H1 (cell line): Measurements from ENCODE around the gene HAO2. TPM values are rescaled to one million over a fixed set of nuclear protein-coding genes. Genes with fewer than 3 reads are reported as not detected.

Source experiments
- CTCF ChIA-PET: fragments of 300-600 bp; sonication (Branson Sonifier 250); formaldehyde crosslinking; loops from one replicate; lab custom pipeline; 2021; ENCODE audit not compliant: partially characterized antibody; lab: Charles Lee
- POLR2A ChIA-PET: fragments of 300-600 bp; sonication (Branson Sonifier 250); formaldehyde crosslinking; loops from one replicate; lab custom pipeline; 2021; ENCODE audit warnings: inconsistent platforms; ENCODE audit not compliant: partially characterized antibody; lab: Charles Lee
- DNase-seq, 2 experiments: peaks; one replicate each; pipeline versions ENCODE4 v3.0.0 to v3.0.0-alpha.2; 2010 to 2022; ENCODE audit warnings: low spot score in 2 of 2, low read depth in 1 of 2, mixed read lengths in 1 of 2
- FAIRE-seq: peaks from 2 replicates; lab custom pipeline; 2011; peaks lifted over from hg19 to GRCh38; lab: Jason Lieb, UNC
- H2AFZ ChIP-seq: 2 replicates; pipeline ENCODE4 v1.8.1; 2012; ENCODE audit warnings: low read length, inconsistent platforms
- H2AK5ac ChIP-seq: 2 replicates; pipeline ENCODE4 v1.6.1; 2013; ENCODE audit warnings: low read depth, low read length
- H2BK120ac ChIP-seq: replicated peaks from 2 replicates; pipeline ENCODE3; 2013; ENCODE audit warnings: low read depth, low read length, inconsistent platforms
- H2BK12ac ChIP-seq: 2 replicates; pipeline ENCODE4 v1.6.1; 2013; ENCODE audit warnings: low read depth, low read length
- H2BK15ac ChIP-seq: 2 replicates; pipeline ENCODE4 v1.6.1; 2013; ENCODE audit warnings: low read length
- H2BK20ac ChIP-seq: 2 replicates; pipeline ENCODE4 v1.6.1; 2013; ENCODE audit warnings: low read length
- H2BK5ac ChIP-seq: 2 replicates; pipeline ENCODE4 v1.6.1; 2013; ENCODE audit warnings: low read depth, low read length
- H3K14ac ChIP-seq: 2 replicates; pipeline ENCODE4 v1.6.1; 2013; ENCODE audit warnings: inconsistent platforms; ENCODE audit not compliant: insufficient read length
- H3K18ac ChIP-seq: 2 replicates; pipeline ENCODE4 v1.6.1; 2013; ENCODE audit warnings: low read length; ENCODE audit errors: extremely low read depth
- H3K23ac ChIP-seq: 2 replicates; pipeline ENCODE4 v1.6.1; 2013; ENCODE audit warnings: inconsistent platforms; ENCODE audit not compliant: insufficient read length
- H3K23me2 ChIP-seq: 2 replicates; pipeline ENCODE4 v1.6.1; 2013; ENCODE audit warnings: low read depth, low read length
- H3K27ac ChIP-seq: 2 replicates; pipeline ENCODE4 v1.6.1; 2011; ENCODE audit warnings: low read depth, low read length, inconsistent platforms
- H3K27me3 ChIP-seq, 4 experiments: replicated peaks in 1 of 4; 1 replicate in 1 of 4; 2 replicates in 3 of 4; pipeline versions ENCODE4 v1.6.1 to v1.8.1; 2011 to 2013; ENCODE audit warnings: low read length in 3 of 4, mild to moderate bottlenecking in 3 of 4, inconsistent platforms in 2 of 4, mixed read lengths in 2 of 4, moderate library complexity in 1 of 4; ENCODE audit not compliant: control insufficient read depth in 3 of 4, insufficient read depth in 3 of 4; ENCODE audit errors: extremely low read depth in 1 of 4
- H3K36me3 ChIP-seq, 4 experiments: 2 replicates each; pipeline versions ENCODE4 v1.6.1 to v1.8.1; 2011 to 2013; ENCODE audit warnings: mild to moderate bottlenecking in 4 of 4, low read length in 3 of 4, moderate library complexity in 2 of 4, control low read depth in 1 of 4, inconsistent platforms in 1 of 4; ENCODE audit not compliant: insufficient read depth in 4 of 4, control insufficient read depth in 2 of 4
- H3K4ac ChIP-seq: replicated peaks from 2 replicates; pipeline ENCODE3; 2013; ENCODE audit warnings: low read length, low read depth, mixed read lengths, inconsistent platforms; ENCODE audit not compliant: insufficient read length
- H3K4me1 ChIP-seq, 4 experiments: replicated peaks in 1 of 4; 1 replicate in 1 of 4; 2 replicates in 3 of 4; pipeline versions ENCODE4 v1.6.1 to v1.8.1; 2011 to 2013; ENCODE audit warnings: low read length in 3 of 4, inconsistent platforms in 2 of 4, mixed read lengths in 1 of 4; ENCODE audit not compliant: insufficient read depth in 4 of 4, control insufficient read depth in 3 of 4
- H3K4me2 ChIP-seq, 2 experiments: 2 replicates each; pipeline versions ENCODE4 v1.6.1 to v1.8.1; 2011 to 2013; ENCODE audit warnings: low read depth in 2 of 2, low read length in 2 of 2, control low read depth in 1 of 2, inconsistent platforms in 1 of 2, mild to moderate bottlenecking in 1 of 2; ENCODE audit not compliant: insufficient read depth in 1 of 2
- H3K4me3 ChIP-seq, 4 experiments: fragments of 200-600, 300-600 bp in 1 of 4; sonication (generic), shearing (Covaris generic), sonication (Bioruptor Twin) in 1 of 4; 2 replicates each; pipeline versions ENCODE4 v1.5.1 to v1.8.1; 2011 to 2016; ENCODE audit warnings: low read length in 4 of 4, low read depth in 3 of 4, control low read depth in 2 of 4, inconsistent platforms in 2 of 4, mild to moderate bottlenecking in 2 of 4, mixed read lengths in 1 of 4, moderate library complexity in 1 of 4; ENCODE audit not compliant: insufficient read depth in 2 of 4; ENCODE audit errors: extremely low read depth in 1 of 4
- H3K56ac ChIP-seq: replicated peaks from 2 replicates; pipeline ENCODE3; 2013; ENCODE audit warnings: low read depth, mild to moderate bottlenecking, mixed read lengths, low read length, inconsistent platforms; ENCODE audit not compliant: insufficient read length
- H3K79me1 ChIP-seq: 2 replicates; pipeline ENCODE4 v1.6.1; 2013; ENCODE audit warnings: low read depth, low read length, control low read depth
- H3K79me2 ChIP-seq, 2 experiments: 2 replicates each; pipeline versions ENCODE4 v1.6.1 to v1.8.1; 2012 to 2013; ENCODE audit warnings: low read length in 2 of 2, mild to moderate bottlenecking in 2 of 2, inconsistent platforms in 1 of 2; ENCODE audit not compliant: insufficient read depth in 2 of 2, control insufficient read depth in 1 of 2
- H3K9ac ChIP-seq, 4 experiments: replicated peaks in 1 of 4; 1 replicate in 1 of 4; 2 replicates in 3 of 4; pipeline versions ENCODE4 v1.6.1 to v1.8.1; 2011 to 2013; ENCODE audit warnings: low read depth in 3 of 4, low read length in 3 of 4, control low read depth in 2 of 4, mild to moderate bottlenecking in 2 of 4, moderate library complexity in 2 of 4, inconsistent platforms in 1 of 4; ENCODE audit errors: extremely low read depth in 1 of 4
- H3K9me3 ChIP-seq, 2 experiments: 2 replicates each; pipeline versions ENCODE4 v1.6.1 to v1.8.1; 2012 to 2013; ENCODE audit warnings: mild to moderate bottlenecking in 2 of 2, moderate library complexity in 2 of 2, control low read depth in 1 of 2, inconsistent platforms in 1 of 2, low read depth in 1 of 2, low read length in 1 of 2, mixed read lengths in 1 of 2; ENCODE audit not compliant: insufficient read depth in 2 of 2
- H4K20me1 ChIP-seq, 2 experiments: replicated peaks in 1 of 2; 2 replicates each; pipeline versions ENCODE3 to v1.8.1; 2011 to 2013; ENCODE audit warnings: inconsistent platforms in 2 of 2, low read length in 2 of 2, mild to moderate bottlenecking in 1 of 2; ENCODE audit not compliant: insufficient read depth in 2 of 2, control insufficient read depth in 1 of 2
- H4K5ac ChIP-seq: 2 replicates; pipeline ENCODE4 v1.6.1; 2013; ENCODE audit warnings: low read length, low read depth, mixed read lengths, inconsistent platforms; ENCODE audit not compliant: insufficient read length
- H4K8ac ChIP-seq: 2 replicates; pipeline ENCODE4 v1.8.0; 2013; ENCODE audit warnings: mild to moderate bottlenecking, moderate library complexity, low read length, inconsistent platforms; ENCODE audit not compliant: insufficient read depth; ENCODE audit errors: extremely low read depth
- H4K91ac ChIP-seq: replicated peaks from 2 replicates; pipeline ENCODE3; 2013; ENCODE audit warnings: low read length, mixed read lengths, inconsistent platforms; ENCODE audit not compliant: insufficient read length
- KDM4A ChIP-seq: IDR thresholded peaks from one replicate; pipeline ENCODE4 v1.7.1; 2012; ENCODE audit warnings: low read depth, mild to moderate bottlenecking, moderate library complexity, low read length, inconsistent platforms; ENCODE audit not compliant: severe bottlenecking
- RAD21 ChIP-seq, 2 experiments: IDR thresholded peaks in 1 of 2; conservative IDR thresholded peaks in 1 of 2; 2 replicates each; pipeline ENCODE4 v1.6.1; 2011; ENCODE audit warnings: low read depth in 2 of 2, low read length in 2 of 2, improper control_type of control experiment in 1 of 2, inconsistent platforms in 1 of 2, mild to moderate bottlenecking in 1 of 2, moderate library complexity in 1 of 2
- WGBS, 2 experiments: shearing (Covaris generic) in 1 of 2; methylation state at CpG; one replicate each; pipeline versions ENCODE4 v1.1.6 to v1.1.7; 2013 to 2015; ENCODE audit warnings: low lambda C conversion rate in 2 of 2, mixed read lengths in 2 of 2, inconsistent platforms in 1 of 2, low coverage in 1 of 2, missing lambda C conversion rate in 1 of 2; ENCODE audit not compliant: insufficient replicate concordance in 2 of 2, insufficient coverage in 1 of 2, insufficient read length in 1 of 2; ENCODE audit errors: extremely low coverage in 1 of 2, missing lambda C conversion rate in 1 of 2; 5-methylcytosine and 5-hydroxymethylcytosine counted together
- polyA plus RNA-seq, 7 experiments: library from polyadenylated mRNA; depleted of rRNA in 3 of 7; stranded (reverse) in 5 of 7; unstranded in 2 of 7; fragments of >200 nt in 5 of 7; fragments of 200-250 nt in 2 of 7; gene quantifications; 1 replicate in 5 of 7; 2 replicates in 1 of 7; 4 replicates in 1 of 7; pipeline versions ENCODE4 v1.2.1 to v1.2.3, GENCODE V29; 2011 to 2013; ENCODE audit warnings: missing spikeins in 2 of 7, mixed read lengths in 2 of 7
- total RNA-seq: library from RNA; stranded (reverse); fragmentation: NEBNext Ultra II Directional; extraction: Animal tissue kit (Norgen Biotek cat#: 25700); gene quantifications from 2 replicates; pipeline ENCODE4 v1.2.1, GENCODE V29; 2021
- TF ChIP-seq, protein P1 (sequence below): IDR thresholded peaks from 2 replicates; pipeline ENCODE4 v1.6.1; 2011; ENCODE audit warnings: low read depth, mild to moderate bottlenecking, low read length; ENCODE audit not compliant: insufficient read depth

Gene HAO2
- total and polyA plus RNA-seq, 2 of the 8 experiments (the other 6 are each of a cell fraction or from before 2014, with no cell fraction given) = not detected

DNA sequence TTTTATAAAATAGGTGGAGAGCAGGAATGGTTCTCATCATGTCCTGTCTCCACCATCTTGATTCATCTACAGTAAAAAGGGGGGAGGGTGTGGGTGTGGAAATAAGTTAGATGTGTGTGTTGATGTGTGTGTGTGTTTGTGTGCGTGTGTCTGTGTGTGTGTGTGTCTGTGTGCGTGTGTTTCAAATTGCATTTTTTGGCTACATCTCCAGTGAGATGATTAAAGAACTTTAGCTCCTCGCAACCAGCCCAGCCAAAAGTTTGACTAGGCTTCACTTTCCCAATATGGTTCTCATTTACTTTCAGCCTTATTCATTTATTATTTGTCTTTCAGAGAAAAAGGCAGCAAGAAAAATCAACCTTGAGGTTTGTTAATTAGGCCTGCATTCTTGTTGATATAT is 14.7 kb upstream of the HAO2 start:
- Histone ChIP-seq H3K18ac (no peak overlapping the region), H2AFZ (no peak overlapping the region), H3K79me2 (no peaks in the 10 kb centered on the region), H4K20me1 (no peaks in the 10 kb centered on the region), H3K36me3 (no peaks in the 10 kb centered on the region), H3K14ac (no peak overlapping the region), H3K56ac (no peak overlapping the region), H3K4me1 (no peaks in the 10 kb centered on the region), H3K9me3 (no peaks in the 10 kb centered on the region), H2BK20ac (no peak overlapping the region), H3K23ac (no peak overlapping the region), H2BK15ac (no peak overlapping the region), H2BK120ac (no peak overlapping the region), H4K5ac (no peak overlapping the region), H4K8ac (no peak overlapping the region), H3K27ac (no peak overlapping the region), H4K91ac (no peak overlapping the region), H2BK5ac (no peak overlapping the region), H3K4me2 (no peak overlapping the region), H3K79me1 (no peaks in the 10 kb centered on the region), H2BK12ac (no peak overlapping the region), H2AK5ac (no peak overlapping the region), H3K4ac (no peak overlapping the region), H3K4me3 (no peak overlapping the region), H3K23me2 (no peaks in the 10 kb centered on the region; the same call in 1 of the 2 replicates), H3K27me3 (no peaks in the 10 kb centered on the region), H3K9ac (no peak overlapping the region)
- ChIA-PET POLR2A (no interaction called here), CTCF (interaction anchor here (0.9 to 1.8 kb wide), 3 partner anchors 13 to 37 kb away, joined by 4 to 6 read pairs (median 4); no protein-coding TSS in a partner anchor)
- no peak for DNase-seq
- TF ChIP-seq RAD21 (IDR thresholded peaks at IDR 0.05 in 1 of 2, conservative IDR thresholded peaks at IDR 0.05 in 1 of 2; ENCODE audit: low read depth in 2 of 2, low read length in 2 of 2) (no peak), KDM4A (no peak)
- TF ChIP-seq, protein P1, sequence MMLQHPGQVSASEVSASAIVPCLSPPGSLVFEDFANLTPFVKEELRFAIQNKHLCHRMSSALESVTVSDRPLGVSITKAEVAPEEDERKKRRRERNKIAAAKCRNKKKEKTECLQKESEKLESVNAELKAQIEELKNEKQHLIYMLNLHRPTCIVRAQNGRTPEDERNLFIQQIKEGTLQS = no peak
- no peak for FAIRE-seq
- WGBS, 2 experiments = 83 to 96% methylated on average over 1 to 3 of the region's 3 CpGs
